ENCODE data around the gene PCYT2. TPM values are rescaled to one million over a fixed set of nuclear protein-coding genes. Genes with fewer than 3 reads are reported as not detected.

PCYT2 gene
- total RNA-seq, 1 donor from 2014 or later = 88.5 TPM

DNA sequence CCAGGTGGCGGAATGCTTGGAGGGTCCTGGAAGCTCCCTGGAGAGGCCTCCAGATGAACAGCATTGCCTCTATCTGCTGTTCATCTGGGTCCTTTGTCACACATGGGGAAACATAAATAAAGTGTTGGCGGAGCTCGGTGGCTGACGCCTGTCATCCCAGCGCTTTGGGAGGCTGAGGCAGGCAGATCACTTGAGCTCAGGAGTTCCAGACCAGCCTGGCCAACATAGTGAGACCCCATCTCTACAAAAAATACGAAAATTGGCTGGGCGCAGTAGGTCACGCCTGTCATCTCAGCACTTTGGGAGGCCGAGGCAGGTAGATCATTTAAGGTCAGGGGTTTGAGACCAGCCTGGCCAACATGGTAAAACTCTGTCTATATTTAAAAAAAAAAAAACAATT is 33.7 kb upstream of the PCYT2 start:
- DNase-seq (ENCODE audit: low read depth) = no peak

DNA sequence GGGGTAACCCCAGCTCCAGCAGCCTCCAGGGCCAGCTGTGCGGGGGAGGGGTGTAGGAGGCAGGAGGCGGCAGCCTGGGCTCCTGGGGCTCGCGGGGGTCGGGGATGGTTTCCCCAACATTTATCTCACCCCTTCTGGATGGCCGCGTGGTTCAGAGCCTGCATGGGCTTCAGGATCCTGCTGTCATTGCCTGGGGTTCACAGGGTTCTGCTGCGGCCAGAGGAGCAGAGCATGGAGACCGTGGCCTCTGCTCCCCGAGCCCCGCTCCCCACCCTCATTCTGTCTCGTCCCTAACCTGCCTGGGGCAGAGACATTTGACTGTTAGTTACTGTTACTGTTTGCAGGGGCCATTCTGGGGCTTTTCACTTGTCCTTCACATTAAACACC is 31.0 kb upstream of the PCYT2 start:
- no peak for DNase-seq (ENCODE audit: low read depth)

DNA sequence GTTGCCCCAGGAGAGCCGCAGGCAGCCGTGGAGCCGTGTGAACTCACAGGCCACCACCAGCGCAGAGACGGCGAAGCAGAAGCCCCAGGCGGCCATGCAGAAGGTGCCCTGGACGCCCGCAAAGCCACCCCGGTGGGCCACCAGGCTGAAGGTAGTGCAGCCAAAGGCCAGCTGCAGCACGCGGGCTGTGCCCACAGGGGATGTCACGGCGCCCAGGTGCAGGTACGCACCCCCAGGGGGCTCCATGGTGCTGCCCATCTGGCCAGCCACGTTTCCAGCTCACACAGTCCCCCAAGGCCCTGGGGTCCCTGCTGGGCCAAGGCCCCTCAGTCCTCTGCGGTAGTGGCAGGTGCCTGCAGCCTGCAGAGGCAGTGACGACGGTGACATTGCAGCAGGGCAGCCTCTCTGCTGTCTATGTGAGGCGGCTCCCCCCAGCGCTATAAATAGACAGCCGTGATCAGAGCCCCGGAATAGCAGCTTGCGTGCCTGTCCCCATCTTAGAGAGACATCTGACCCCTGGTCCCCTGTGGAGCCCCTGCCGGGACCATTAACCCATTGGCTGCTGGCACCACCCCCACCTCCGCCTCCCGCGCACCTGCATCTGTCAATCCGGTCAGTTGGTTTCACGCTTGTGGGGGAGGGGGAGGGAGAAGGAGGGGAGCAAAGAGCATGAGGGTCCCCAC is 30.4 kb upstream of the PCYT2 start:
- DNase-seq (ENCODE audit: low read depth) = peak; percentile 92

- no peak for DNase-seq (ENCODE audit: low read depth)
Observed at GRCh38 chr17:81940538-81941483, 29.6 kb upstream of the PCYT2 start.

GRCh38 chr17:81939881-81940385 is 28.7 kb upstream of the PCYT2 start:
- no peak for DNase-seq (ENCODE audit: low read depth)

DNA sequence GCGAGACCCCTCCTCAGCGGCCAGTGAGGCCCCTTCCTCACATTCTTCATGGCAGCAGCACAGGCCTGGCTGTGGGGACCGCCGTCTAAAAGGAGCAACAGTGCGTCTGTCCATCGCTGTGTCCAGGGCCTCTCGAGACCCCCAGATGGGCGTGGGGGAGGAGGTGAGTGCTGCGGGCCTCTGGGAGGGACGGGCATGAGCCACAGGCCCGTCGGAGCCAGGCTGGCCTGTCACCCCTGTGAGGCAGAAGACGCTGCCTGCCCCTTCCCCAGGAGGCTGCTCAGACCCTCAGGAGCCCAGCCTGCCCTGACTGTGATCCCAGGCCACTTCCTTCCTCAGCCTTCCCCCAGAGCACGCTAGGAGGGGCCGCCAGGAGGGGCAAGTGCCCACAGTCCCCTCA is 28.0 kb upstream of the PCYT2 start:
- no peak for DNase-seq (ENCODE audit: low read depth)

GRCh38 chr17:81935709-81936084 is 24.5 kb upstream of the PCYT2 start:
- DNase-seq (ENCODE audit: low read depth) = no peak

GRCh38 chr17:81934850-81935708 is 23.9 kb upstream of the PCYT2 start:
- DNase-seq (ENCODE audit: low read depth) = no peak

DNA sequence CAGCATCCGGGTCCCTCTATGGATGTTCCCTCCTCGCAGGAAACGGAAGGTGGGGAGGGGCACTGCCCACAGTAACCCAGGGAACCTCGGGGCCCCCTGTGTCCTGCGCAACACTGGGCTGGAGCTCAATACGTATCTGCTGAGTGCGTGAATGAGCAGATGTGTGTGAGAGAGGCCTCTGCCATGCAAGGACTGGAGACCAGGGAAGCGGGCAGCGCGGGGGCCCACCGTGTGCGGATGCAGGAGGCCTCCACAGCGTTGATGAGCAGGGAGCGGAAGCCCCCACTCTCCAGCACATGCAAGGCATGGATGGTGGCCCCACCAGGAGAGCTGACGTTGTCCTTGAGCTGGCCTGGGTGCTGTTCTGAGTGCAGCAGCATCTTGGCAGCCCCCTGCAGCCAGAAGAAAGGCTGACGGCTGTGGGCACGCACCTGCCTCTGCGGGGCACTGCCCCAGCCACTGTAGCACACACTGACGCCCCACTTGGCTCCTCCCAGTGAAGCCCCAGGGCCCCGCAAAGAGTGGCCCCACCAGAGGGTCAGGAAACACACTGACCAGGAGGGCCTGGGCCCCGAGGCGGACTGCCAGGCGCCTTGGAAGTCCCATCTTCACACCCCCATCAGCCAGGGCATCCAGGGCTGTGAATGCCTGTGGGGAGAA is 23.0 kb upstream of the PCYT2 start:
- DNase-seq (ENCODE audit: low read depth) = no peak

DNA sequence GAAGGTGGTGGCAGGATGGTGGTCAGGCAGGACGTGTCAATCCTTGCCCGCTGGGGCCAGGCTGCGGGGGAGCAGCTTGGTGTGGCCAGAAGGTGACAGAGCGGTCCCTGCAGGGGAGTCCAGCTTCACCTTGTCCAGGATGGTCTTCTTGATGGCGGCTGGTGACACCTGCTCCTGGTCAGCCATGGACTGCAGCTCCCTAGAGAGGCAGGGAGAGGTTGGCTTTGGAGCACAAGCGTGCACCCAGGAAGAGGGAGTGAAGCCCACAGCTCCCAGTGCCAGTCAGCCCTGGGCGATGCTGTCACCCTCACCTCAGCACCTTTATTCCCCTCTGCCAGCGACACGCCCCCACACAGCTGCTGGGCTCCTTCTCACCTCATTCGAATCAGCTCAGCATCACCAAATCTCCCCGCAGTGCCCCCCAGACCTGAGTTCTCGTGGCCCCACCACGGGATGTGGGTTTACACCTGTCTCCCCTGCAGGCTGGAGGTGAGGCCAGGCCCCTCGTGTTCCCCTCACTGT is 22.0 kb upstream of the PCYT2 start:
- DNase-seq (ENCODE audit: low read depth) = no peak

DNA sequence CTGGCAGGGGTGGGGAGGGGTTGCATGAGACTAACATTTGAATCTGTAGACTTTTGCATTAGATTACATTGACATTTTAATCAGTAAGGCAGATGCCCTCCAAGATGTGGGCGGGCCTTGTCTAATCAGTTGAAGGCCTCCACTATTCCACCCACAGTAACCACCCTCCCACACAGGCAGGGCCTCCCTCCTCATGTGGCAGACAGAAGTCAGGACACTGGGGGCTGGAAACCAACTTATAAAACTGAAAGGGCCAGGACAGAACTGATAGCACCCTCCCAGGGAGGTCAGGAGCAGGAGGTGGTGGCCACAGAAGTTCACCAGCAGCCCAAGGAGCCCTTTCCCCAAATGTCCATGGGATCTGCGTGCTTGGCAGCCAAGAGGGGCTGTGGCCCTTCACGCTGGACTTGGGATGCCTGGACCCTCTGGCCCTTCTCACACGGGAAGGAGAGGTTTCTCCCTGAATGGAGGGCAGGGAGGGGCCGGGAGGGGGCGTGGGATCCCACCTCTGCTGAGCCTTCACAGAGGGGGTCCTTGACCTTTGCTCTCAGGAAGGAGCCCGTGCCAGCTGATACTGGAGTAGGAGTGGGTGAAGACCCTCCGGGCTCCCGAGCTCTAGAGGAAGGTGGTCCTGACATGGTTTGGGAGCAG is 21.3 kb upstream of the PCYT2 start:
- no peak for DNase-seq (ENCODE audit: low read depth)

- DNase-seq (ENCODE audit: low read depth) = no peak
Observed at GRCh38 chr17:81931557-81932332, 20.5 kb upstream of the PCYT2 start.

GRCh38 chr17:81931189-81931556 is 20.0 kb upstream of the PCYT2 start:
- no peak for DNase-seq (ENCODE audit: low read depth)

DNA sequence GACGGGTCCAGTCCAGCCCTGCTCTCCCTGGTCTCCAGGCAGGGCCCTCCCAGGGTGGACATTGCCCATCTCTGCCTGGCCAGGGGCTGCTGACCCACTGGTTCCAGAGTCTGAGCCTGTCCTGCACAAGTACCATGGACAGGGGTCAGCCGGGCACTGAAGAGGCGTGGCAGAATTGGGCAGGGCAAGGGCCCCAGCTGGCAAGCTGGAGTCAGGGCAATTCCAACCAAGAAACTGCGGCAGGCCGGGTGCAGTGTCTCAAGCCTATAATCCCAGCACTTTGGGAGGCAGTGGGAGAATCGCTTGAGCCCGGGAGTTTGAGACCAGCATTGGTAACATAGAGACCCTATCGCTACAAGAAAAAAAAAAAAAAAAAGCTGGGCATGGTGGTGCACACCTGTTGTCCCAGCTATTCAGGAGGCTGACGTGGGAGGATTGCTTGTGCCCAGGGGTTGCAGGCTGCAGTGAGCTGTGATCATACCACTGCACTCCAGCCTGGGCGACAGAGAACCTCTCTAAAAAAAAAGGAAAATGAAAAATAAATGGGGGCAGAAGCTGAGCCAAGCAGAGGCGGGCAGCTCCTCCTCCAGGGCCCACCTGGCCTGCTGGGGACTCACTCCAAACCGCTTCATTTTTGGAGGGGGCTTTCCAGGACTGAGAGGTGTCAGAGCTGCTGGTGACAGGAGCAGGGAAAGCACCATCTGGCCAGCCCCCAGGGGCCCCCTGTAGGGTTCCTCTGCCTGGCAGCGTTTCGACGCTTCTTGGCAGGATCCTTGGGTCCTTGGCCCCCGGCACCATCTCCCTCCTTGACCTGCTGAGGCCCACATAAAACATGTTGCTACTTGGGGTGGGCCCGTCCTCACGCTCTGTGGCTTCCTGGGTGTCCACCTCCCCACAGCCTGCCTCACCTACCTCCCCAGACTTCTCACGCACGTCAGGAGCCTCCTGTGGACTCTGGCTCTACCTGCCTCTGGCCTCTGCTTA is 19.2 kb upstream of the PCYT2 start:
- peak; percentile 58 for DNase-seq (ENCODE audit: low read depth)

- no peak for DNase-seq (ENCODE audit: low read depth)
Observed at GRCh38 chr17:81929253-81930141, 18.3 kb upstream of the PCYT2 start.

DNA sequence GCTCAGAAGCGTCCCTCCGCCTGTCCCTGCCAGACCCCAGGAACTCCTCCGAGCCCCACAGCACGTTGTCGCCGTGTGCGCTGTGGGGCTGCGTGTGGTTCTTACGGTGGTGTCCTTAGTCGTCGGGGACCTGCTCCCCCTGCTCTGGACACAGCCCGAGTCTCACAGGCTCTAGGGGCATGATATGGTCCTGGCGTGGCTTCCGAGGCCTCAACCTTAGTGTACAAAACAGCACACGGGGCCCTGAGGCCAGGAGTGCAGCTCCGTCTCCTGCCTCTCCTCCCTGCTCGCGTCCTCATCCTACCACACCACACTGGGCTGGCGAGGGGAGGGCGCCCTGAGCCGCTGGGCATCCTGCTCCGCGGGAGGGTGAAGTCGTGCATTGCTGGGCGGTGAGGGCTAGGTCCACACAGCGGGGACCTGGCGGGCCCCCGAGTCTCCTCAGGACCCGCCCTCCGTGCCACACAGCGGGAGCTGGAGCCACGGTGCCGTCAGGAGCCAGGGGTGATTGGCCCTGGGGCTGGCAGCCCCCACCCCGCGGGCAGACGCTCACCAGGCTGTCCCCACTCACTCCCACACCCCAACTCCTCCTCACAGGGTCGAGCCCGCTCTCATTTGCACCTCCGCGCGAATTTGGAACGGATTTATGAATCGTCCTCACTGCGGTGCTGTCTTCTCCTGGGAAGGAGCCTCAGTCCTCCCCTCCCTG is 17.5 kb upstream of the PCYT2 start:
- DNase-seq (ENCODE audit: low read depth) = no peak
